HepG2 (cell line): ENCODE results near the gene TCEAL3. TPM values are rescaled to one million over a fixed set of nuclear protein-coding genes. Genes with fewer than 3 reads are reported as not detected.
A peak's percentile ranks its signal among the peaks of the same experiment; 100 is the strongest.

Experiments
- GABPB1 ChIP-seq: IDR thresholded peaks from 2 replicates; pipeline ENCODE4 v1.6.1; 2016; ENCODE audit warnings: mild to moderate bottlenecking, missing genetic modification reagents, moderate library complexity, missing compliant biosample characterization
- NCOA2 ChIP-seq: sonication (generic); formaldehyde crosslinking; IDR thresholded peaks from 2 replicates; pipeline ENCODE4 v1.8.0; 2022; ENCODE audit warnings: inconsistent platforms
- NFATC3 ChIP-seq: sonication (generic); formaldehyde crosslinking; IDR thresholded peaks from 2 replicates; pipeline ENCODE4 v1.5.1; 2020; ENCODE audit warnings: mild to moderate bottlenecking, missing genetic modification reagents
- NRL ChIP-seq: sonication (generic); formaldehyde crosslinking; IDR thresholded peaks from 2 replicates; pipeline ENCODE4 v1.5.0; 2020; ENCODE audit warnings: missing genetic modification reagents, mild to moderate bottlenecking, moderate library complexity, borderline replicate concordance
- POLR2G ChIP-seq: fragments of 200-400 bp; formaldehyde crosslinking; IDR thresholded peaks from 2 replicates; pipeline ENCODE4 v1.6.1; 2018; ENCODE audit warnings: mild to moderate bottlenecking, low read depth, low read length, moderate library complexity
- RFX1 ChIP-seq: fragments of 450-650 bp; IDR thresholded peaks from 2 replicates; pipeline ENCODE4 v1.6.1; 2017
- SALL1 ChIP-seq: sonication (generic); formaldehyde crosslinking; IDR thresholded peaks from 2 replicates; pipeline ENCODE4 v1.8.0; 2022; ENCODE audit warnings: mild to moderate bottlenecking, missing genetic modification reagents
- ZNF121 ChIP-seq: sonication (generic); formaldehyde crosslinking; IDR thresholded peaks from 2 replicates; pipeline ENCODE4 v1.5.0; 2020; ENCODE audit warnings: mild to moderate bottlenecking, missing genetic modification reagents
- ZNF33B ChIP-seq: sonication (generic); formaldehyde crosslinking; IDR thresholded peaks from 2 replicates; pipeline ENCODE4 v1.5.1; 2020; ENCODE audit warnings: mild to moderate bottlenecking, missing genetic modification reagents
- ZNF354B ChIP-seq: sonication (generic); formaldehyde crosslinking; IDR thresholded peaks from 2 replicates; pipeline ENCODE4 v1.8.0; 2022; ENCODE audit warnings: mild to moderate bottlenecking, missing genetic modification reagents
- polyA plus RNA-seq, 8 experiments: library from polyadenylated mRNA; depleted of rRNA in 3 of 8; stranded (reverse) in 7 of 8; unstranded in 1 of 8; fragments of >200 nt; fragmentation: Illumina TruSeq in 4 of 8; extraction: Trizol in 4 of 8; gene quantifications; 2 replicates each; pipeline versions ENCODE4 v1.2.1 to v1.2.3, GENCODE V29; 2011 to 2016; ENCODE audit warnings: low read depth in 4 of 8, missing spikeins in 1 of 8, mixed read lengths in 1 of 8; ENCODE audit not compliant: insufficient read depth in 1 of 8
- total RNA-seq, 5 experiments: library from RNA; depleted of rRNA; stranded (reverse); fragments of >200 nt; fragmentation: Illumina TruSeq; extraction: Trizol; gene quantifications; 2 replicates each; pipeline ENCODE4 v1.2.3, GENCODE V29; 2016; ENCODE audit warnings: low read depth in 1 of 5
- TF ChIP-seq, protein P1 (sequence below): sonication (generic); formaldehyde crosslinking; IDR thresholded peaks from 2 replicates; pipeline ENCODE4 v1.5.1; 2020; ENCODE audit warnings: missing genetic modification reagents, mild to moderate bottlenecking, borderline replicate concordance
- TF ChIP-seq, protein P2 (sequence below), 2 experiments: fragments of 450-650 bp in 1 of 2; sonication (generic) in 1 of 2; formaldehyde crosslinking; IDR thresholded peaks; 2 replicates each; pipeline versions ENCODE4 v1.5.0 to v1.8.0; 2020 to 2022; ENCODE audit warnings: mild to moderate bottlenecking in 1 of 2, missing genetic modification reagents in 1 of 2
- TF ChIP-seq, protein P3 (sequence below): sonication (generic); formaldehyde crosslinking; IDR thresholded peaks from 2 replicates; pipeline ENCODE4 v1.4.0; 2020; ENCODE audit warnings: missing genetic modification reagents
- TF ChIP-seq, protein P4 (sequence below): sonication (generic); formaldehyde crosslinking; IDR thresholded peaks from 2 replicates; pipeline ENCODE4 v1.5.0; 2020; ENCODE audit warnings: missing genetic modification reagents, mild to moderate bottlenecking, borderline replicate concordance
- TF ChIP-seq, protein P5 (sequence below): IDR thresholded peaks from 2 replicates; pipeline ENCODE4 v1.6.1; 2012; ENCODE audit warnings: low read length, improper control_type of control experiment
- TF ChIP-seq, protein P6 (sequence below): IDR thresholded peaks from 2 replicates; pipeline ENCODE4 v1.6.1; 2012; ENCODE audit warnings: inconsistent platforms
- TF ChIP-seq, protein P7 (sequence below): sonication (generic); formaldehyde crosslinking; IDR thresholded peaks from 2 replicates; pipeline ENCODE4 v1.4.0; 2020; ENCODE audit warnings: missing genetic modification reagents

TCEAL3 gene
- total and polyA plus RNA-seq, 2 of the 13 experiments (the other 11 are each of a cell fraction or from before 2014, with no cell fraction given): 0.09 to 0.12 TPM

DNA sequence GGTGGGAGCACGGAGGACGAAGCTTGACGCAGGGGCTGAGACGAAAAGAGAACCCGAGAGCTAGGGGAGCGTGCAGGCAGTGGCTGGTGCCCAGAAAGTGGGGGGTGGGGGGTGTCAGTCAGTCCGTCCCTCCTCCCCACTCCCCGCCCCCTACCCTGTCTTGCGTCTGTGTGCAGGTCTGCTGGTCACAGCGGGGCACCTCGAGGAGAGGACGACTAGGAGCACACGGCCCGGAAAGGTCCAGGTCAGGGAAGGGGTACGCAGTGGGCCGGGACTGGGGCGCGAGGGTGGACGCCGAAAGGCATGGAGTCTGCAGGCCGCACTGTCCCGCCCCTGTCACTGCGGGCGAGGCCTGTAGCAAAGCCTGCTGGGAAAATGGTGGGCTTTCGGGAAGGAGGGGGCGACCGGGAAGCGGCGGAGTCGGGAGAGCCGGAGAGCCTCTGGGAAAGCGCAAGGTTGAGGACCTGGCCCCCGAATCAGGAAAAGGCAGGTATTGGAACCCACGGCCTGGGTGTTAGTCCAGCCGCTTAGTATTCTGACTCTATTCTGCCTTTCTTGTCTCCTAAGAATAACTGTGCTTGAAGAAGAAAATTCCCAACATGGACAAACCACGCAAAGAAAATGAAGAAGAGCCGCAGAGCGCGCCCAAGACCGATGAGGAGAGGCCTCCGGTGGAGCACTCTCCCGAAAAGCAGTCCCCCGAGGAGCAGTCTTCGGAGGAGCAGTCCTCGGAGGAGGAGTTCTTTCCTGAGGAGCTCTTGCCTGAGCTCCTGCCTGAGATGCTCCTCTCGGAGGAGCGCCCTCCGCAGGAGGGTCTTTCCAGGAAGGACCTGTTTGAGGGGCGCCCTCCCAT, 21.8 kb downstream of the TCEAL3 start (continued):
- TF ChIP-seq, protein P1, sequence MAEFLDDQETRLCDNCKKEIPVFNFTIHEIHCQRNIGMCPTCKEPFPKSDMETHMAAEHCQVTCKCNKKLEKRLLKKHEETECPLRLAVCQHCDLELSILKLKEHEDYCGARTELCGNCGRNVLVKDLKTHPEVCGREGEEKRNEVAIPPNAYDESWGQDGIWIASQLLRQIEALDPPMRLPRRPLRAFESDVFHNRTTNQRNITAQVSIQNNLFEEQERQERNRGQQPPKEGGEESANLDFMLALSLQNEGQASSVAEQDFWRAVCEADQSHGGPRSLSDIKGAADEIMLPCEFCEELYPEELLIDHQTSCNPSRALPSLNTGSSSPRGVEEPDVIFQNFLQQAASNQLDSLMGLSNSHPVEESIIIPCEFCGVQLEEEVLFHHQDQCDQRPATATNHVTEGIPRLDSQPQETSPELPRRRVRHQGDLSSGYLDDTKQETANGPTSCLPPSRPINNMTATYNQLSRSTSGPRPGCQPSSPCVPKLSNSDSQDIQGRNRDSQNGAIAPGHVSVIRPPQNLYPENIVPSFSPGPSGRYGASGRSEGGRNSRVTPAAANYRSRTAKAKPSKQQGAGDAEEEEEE (CRISPR knock-in tag): no peak
- peak; percentile 16; the same call in 1 of the 2 replicates for TF ChIP-seq ZNF121 (CRISPR knock-in tag)
- TF ChIP-seq ZNF33B (CRISPR knock-in tag): peak; percentile 33; the same call in 1 of the 2 replicates
- 0 out of 2 replicates have a peak, but pooled peaks have one; percentile 24 for TF ChIP-seq NFATC3 (CRISPR knock-in tag)
- no peak for TF ChIP-seq RFX1
- TF ChIP-seq, protein P2, sequence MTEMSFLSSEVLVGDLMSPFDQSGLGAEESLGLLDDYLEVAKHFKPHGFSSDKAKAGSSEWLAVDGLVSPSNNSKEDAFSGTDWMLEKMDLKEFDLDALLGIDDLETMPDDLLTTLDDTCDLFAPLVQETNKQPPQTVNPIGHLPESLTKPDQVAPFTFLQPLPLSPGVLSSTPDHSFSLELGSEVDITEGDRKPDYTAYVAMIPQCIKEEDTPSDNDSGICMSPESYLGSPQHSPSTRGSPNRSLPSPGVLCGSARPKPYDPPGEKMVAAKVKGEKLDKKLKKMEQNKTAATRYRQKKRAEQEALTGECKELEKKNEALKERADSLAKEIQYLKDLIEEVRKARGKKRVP (CRISPR knock-in tag; IDR thresholded peaks at IDR 0.05): no peak
- TF ChIP-seq POLR2G: peak; percentile 57; the same call in 1 of the 2 replicates
- TF ChIP-seq, protein P3, sequence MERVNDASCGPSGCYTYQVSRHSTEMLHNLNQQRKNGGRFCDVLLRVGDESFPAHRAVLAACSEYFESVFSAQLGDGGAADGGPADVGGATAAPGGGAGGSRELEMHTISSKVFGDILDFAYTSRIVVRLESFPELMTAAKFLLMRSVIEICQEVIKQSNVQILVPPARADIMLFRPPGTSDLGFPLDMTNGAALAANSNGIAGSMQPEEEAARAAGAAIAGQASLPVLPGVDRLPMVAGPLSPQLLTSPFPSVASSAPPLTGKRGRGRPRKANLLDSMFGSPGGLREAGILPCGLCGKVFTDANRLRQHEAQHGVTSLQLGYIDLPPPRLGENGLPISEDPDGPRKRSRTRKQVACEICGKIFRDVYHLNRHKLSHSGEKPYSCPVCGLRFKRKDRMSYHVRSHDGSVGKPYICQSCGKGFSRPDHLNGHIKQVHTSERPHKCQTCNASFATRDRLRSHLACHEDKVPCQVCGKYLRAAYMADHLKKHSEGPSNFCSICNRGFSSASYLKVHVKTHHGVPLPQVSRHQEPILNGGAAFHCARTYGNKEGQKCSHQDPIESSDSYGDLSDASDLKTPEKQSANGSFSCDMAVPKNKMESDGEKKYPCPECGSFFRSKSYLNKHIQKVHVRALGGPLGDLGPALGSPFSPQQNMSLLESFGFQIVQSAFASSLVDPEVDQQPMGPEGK (CRISPR knock-in tag): peak; percentile 48; the same call in 1 of the 2 replicates
- TF ChIP-seq, protein P4, sequence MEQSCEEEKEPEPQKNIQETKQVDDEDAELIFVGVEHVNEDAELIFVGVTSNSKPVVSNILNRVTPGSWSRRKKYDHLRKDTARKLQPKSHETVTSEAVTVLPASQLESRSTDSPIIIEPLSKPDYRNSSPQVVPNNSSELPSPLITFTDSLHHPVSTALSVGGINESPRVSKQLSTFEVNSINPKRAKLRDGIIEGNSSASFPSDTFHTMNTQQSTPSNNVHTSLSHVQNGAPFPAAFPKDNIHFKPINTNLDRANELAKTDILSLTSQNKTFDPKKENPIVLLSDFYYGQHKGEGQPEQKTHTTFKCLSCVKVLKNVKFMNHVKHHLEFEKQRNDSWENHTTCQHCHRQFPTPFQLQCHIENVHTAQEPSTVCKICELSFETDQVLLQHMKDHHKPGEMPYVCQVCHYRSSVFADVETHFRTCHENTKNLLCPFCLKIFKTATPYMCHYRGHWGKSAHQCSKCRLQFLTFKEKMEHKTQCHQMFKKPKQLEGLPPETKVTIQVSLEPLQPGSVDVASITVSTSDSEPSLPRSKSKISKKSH: 0 out of 2 replicates have a peak, but pooled peaks have one; percentile 19
- TF ChIP-seq NRL (CRISPR knock-in tag): 0 out of 2 replicates have a peak, but pooled peaks have one; percentile 35
- 0 out of 2 replicates have a peak, but pooled peaks have one; percentile 10 for TF ChIP-seq NCOA2 (CRISPR knock-in tag)
- TF ChIP-seq GABPB1: peak; percentile 44; the same call in 1 of the 2 replicates
- TF ChIP-seq SALL1 (CRISPR knock-in tag): peak; percentile 31; the same call in 1 of the 2 replicates
- TF ChIP-seq ZNF354B: no peak
- TF ChIP-seq, protein P5, sequence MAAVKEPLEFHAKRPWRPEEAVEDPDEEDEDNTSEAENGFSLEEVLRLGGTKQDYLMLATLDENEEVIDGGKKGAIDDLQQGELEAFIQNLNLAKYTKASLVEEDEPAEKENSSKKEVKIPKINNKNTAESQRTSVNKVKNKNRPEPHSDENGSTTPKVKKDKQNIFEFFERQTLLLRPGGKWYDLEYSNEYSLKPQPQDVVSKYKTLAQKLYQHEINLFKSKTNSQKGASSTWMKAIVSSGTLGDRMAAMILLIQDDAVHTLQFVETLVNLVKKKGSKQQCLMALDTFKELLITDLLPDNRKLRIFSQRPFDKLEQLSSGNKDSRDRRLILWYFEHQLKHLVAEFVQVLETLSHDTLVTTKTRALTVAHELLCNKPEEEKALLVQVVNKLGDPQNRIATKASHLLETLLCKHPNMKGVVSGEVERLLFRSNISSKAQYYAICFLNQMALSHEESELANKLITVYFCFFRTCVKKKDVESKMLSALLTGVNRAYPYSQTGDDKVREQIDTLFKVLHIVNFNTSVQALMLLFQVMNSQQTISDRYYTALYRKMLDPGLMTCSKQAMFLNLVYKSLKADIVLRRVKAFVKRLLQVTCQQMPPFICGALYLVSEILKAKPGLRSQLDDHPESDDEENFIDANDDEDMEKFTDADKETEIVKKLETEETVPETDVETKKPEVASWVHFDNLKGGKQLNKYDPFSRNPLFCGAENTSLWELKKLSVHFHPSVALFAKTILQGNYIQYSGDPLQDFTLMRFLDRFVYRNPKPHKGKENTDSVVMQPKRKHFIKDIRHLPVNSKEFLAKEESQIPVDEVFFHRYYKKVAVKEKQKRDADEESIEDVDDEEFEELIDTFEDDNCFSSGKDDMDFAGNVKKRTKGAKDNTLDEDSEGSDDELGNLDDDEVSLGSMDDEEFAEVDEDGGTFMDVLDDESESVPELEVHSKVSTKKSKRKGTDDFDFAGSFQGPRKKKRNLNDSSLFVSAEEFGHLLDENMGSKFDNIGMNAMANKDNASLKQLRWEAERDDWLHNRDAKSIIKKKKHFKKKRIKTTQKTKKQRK: no peak
- TF ChIP-seq, protein P6, sequence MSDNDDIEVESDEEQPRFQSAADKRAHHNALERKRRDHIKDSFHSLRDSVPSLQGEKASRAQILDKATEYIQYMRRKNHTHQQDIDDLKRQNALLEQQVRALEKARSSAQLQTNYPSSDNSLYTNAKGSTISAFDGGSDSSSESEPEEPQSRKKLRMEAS: peak; percentile 78
- TF ChIP-seq, protein P7, sequence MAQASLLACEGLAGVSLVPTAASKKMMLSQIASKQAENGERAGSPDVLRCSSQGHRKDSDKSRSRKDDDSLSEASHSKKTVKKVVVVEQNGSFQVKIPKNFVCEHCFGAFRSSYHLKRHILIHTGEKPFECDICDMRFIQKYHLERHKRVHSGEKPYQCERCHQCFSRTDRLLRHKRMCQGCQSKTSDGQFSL (CRISPR knock-in tag): peak; percentile 39; the same call in 1 of the 2 replicates
